Globus pallidus (tissue), 1 donor: Measurements from ENCODE around the gene NCAPG2.
"Not testable (repeated sequence)": the region's sequence is repeated elsewhere in the genome, so short reads cannot be mapped to it uniquely, and the experiment has no call there.

Source experiments
- DNase-seq: peaks from one replicate; pipeline ENCODE4 v3.0.0-alpha.2; 2015; ENCODE audit warnings: low spot score

The NCAPG2 gene

GRCh38 chr7:158705234-158705850 is 738 bp upstream of the NCAPG2 start:
- no peak for DNase-seq

- DNase-seq, result not testable (repeated sequence)
These were observed 703 bp downstream of the NCAPG2 start for GRCh38 chr7:158703679-158704523.

- no peak for DNase-seq
These were observed 1.7 kb downstream of the NCAPG2 start for GRCh38 chr7:158702944-158703343.

GRCh38 chr7:158702196-158702595 is 2.4 kb downstream of the NCAPG2 start:
- DNase-seq, result no peak

- DNase-seq, result no peak
These were observed 4.6 kb downstream of the NCAPG2 start for GRCh38 chr7:158700008-158700407.

GRCh38 chr7:158699341-158699740 is 5.3 kb downstream of the NCAPG2 start:
- no peak for DNase-seq

- DNase-seq, result no peak
These were observed 5.9 kb downstream of the NCAPG2 start for GRCh38 chr7:158698657-158699195.

GRCh38 chr7:158697597-158697996 is 7.0 kb downstream of the NCAPG2 start:
- not testable (repeated sequence) for DNase-seq

GRCh38 chr7:158695726-158696452 is 8.7 kb downstream of the NCAPG2 start:
- DNase-seq, result peak; percentile 81

GRCh38 chr7:158695056-158695455 is 9.5 kb downstream of the NCAPG2 start:
- no peak for DNase-seq

- no peak for DNase-seq
These were observed 10.0 kb downstream of the NCAPG2 start for GRCh38 chr7:158694650-158695049.

GRCh38 chr7:158689488-158689887 is 15.1 kb downstream of the NCAPG2 start:
- DNase-seq, result no peak

- DNase-seq, result no peak
These were observed 17.2 kb downstream of the NCAPG2 start for GRCh38 chr7:158687406-158687805.

- no peak for DNase-seq
These were observed 18.9 kb downstream of the NCAPG2 start for GRCh38 chr7:158685693-158686092.

- DNase-seq, result no peak
These were observed 20.3 kb downstream of the NCAPG2 start for GRCh38 chr7:158684329-158684728.

GRCh38 chr7:158683541-158683940 is 21.1 kb downstream of the NCAPG2 start:
- DNase-seq, result no peak

- DNase-seq, result no peak
These were observed 22.1 kb downstream of the NCAPG2 start for GRCh38 chr7:158682456-158682855.

GRCh38 chr7:158680754-158681153 is 23.9 kb downstream of the NCAPG2 start:
- no peak for DNase-seq

GRCh38 chr7:158676906-158677305 is 27.7 kb downstream of the NCAPG2 start:
- DNase-seq, result no peak

GRCh38 chr7:158676171-158676840 is 28.3 kb downstream of the NCAPG2 start:
- no peak for DNase-seq

GRCh38 chr7:158672975-158673374 is 31.6 kb downstream of the NCAPG2 start:
- DNase-seq, result no peak

- peak; percentile 1 for DNase-seq
These were observed 36.5 kb downstream of the NCAPG2 start for GRCh38 chr7:158668086-158668485.
